ENCODE measurements around the gene WDR89.

Gene WDR89

DNA sequence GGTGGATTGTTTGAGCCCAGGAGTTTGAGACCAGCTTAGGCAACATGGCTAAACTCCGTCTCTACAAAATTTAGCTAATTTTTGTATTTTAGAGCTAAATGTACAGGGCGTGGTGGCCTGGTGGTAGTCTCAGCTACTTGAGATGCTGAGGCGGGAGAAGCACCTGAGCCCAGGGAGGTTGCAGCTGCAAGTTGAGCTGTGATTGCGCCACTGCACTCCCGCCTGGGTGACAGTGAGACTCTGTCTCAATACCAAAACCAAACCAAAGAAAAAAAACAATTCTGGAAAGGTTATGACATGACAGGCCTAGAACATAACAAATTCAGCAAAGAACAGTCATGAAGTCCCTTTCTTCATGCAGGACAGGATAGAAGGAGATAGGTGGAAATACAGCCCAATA, 25.7 kb downstream of the WDR89 start:
- TF ChIP-seq CTCF (IDR thresholded peaks at IDR 0.05) = no peak
- Histone ChIP-seq H3K4me3 (no peak overlapping the region), H3K27ac (no peak overlapping the region)
- DNase-seq (ENCODE audit: low spot score) = no peak

GRCh38 chr14:63614679-63615363, 26.9 kb downstream of the WDR89 start:
- TF ChIP-seq CTCF (IDR thresholded peaks at IDR 0.05) = no peak
- DNase-seq (ENCODE audit: low spot score) = no peak
- Histone ChIP-seq H3K27ac (no peak overlapping the region), H3K4me3 (no peak overlapping the region)

- no peak for TF ChIP-seq CTCF (IDR thresholded peaks at IDR 0.05)
- H3K4me3 ChIP-seq = no peak overlapping the region
- no peak overlapping the region for H3K27ac ChIP-seq
- no peak for DNase-seq (ENCODE audit: low spot score)
Measured at GRCh38 chr14:63611078-63611477, 30.6 kb downstream of the WDR89 start.

DNA sequence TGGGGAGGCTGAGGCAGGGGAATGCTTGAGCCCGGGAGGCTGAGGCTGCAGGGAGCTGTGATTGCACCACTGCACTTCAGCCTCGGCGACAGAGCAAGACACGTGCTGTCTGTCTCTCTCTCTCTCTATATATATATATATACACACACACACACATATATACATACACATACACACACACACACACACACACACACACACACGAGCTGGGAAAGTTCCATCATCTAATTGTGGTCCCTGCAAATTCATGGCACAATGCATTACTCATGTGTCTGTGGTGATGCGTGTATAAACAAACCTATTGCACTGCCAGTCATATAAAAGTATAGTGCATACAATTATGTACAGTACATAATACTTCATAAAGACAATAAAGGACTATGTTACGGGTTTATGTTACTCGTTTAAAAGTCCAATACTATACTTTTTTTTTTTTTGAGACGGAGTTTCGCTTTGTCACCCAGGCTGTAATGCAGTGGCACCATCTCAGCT, 36.6 kb downstream of the WDR89 start:
- no peak for DNase-seq (ENCODE audit: low spot score)
- no peak overlapping the region for H3K4me3 ChIP-seq
- H3K27ac ChIP-seq = no peak overlapping the region
- no peak for TF ChIP-seq CTCF (IDR thresholded peaks at IDR 0.05)

- no peak for TF ChIP-seq CTCF (IDR thresholded peaks at IDR 0.05)
- H3K4me3 ChIP-seq = no peak overlapping the region
- no peak overlapping the region for H3K27ac ChIP-seq
- DNase-seq (ENCODE audit: low spot score) = no peak
Measured at GRCh38 chr14:63604626-63605025, 37.0 kb downstream of the WDR89 start.

- no peak for TF ChIP-seq CTCF (IDR thresholded peaks at IDR 0.05)
- Histone ChIP-seq H3K4me3 (no peak overlapping the region), H3K27ac (no peak overlapping the region)
- DNase-seq (ENCODE audit: low spot score) = no peak
Measured at GRCh38 chr14:63603749-63604277, 37.9 kb downstream of the WDR89 start.

GRCh38 chr14:63598807-63599206, 42.9 kb downstream of the WDR89 start:
- DNase-seq (ENCODE audit: low spot score) = no peak
- no peak for TF ChIP-seq CTCF (IDR thresholded peaks at IDR 0.05)
- no peak overlapping the region for H3K4me3 ChIP-seq
- no peak overlapping the region for H3K27ac ChIP-seq

All from coronary artery (tissue), 2 donors.